D721Med (cell line): Measurements from ENCODE around the gene FLII.

Experiments
- DNase-seq: peaks from one replicate; pipeline ENCODE4 v3.0.0; 2011; ENCODE audit warnings: low spot score; ENCODE audit not compliant: insufficient read length
- FAIRE-seq: peaks from 2 replicates; lab custom pipeline; 2011; peaks lifted over from hg19 to GRCh38; lab: Jason Lieb, UNC
- TF ChIP-seq, protein P1 (sequence below): IDR thresholded peaks from 2 replicates; pipeline ENCODE4 v1.5.1; 2012; ENCODE audit warnings: mild to moderate bottlenecking, control low read depth; ENCODE audit not compliant: insufficient read depth; ENCODE audit errors: missing control alignments

Gene FLII

DNA sequence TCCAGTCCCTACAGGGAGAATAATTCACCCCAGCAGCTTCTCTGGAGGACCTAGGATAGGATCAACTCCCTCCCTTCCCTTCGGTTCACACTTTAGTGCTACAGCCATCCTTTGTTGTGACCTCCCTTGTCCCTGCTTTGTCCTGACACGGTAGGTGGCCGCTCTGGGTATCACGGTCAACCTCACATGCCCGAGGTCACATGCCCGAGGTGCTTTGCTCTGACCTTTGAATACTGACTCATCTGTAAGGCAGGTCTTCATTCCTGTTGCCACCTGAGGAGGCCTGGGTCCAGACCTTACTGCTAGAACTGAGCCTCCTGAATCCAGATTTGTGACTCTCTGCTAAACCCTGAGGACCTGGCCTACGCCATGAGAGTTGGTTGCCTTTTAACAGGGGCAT, 55.2 kb downstream of the FLII start:
- DNase-seq (no peak), FAIRE-seq (no peak)
- TF ChIP-seq, protein P1, sequence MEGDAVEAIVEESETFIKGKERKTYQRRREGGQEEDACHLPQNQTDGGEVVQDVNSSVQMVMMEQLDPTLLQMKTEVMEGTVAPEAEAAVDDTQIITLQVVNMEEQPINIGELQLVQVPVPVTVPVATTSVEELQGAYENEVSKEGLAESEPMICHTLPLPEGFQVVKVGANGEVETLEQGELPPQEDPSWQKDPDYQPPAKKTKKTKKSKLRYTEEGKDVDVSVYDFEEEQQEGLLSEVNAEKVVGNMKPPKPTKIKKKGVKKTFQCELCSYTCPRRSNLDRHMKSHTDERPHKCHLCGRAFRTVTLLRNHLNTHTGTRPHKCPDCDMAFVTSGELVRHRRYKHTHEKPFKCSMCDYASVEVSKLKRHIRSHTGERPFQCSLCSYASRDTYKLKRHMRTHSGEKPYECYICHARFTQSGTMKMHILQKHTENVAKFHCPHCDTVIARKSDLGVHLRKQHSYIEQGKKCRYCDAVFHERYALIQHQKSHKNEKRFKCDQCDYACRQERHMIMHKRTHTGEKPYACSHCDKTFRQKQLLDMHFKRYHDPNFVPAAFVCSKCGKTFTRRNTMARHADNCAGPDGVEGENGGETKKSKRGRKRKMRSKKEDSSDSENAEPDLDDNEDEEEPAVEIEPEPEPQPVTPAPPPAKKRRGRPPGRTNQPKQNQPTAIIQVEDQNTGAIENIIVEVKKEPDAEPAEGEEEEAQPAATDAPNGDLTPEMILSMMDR: no peak

DNA sequence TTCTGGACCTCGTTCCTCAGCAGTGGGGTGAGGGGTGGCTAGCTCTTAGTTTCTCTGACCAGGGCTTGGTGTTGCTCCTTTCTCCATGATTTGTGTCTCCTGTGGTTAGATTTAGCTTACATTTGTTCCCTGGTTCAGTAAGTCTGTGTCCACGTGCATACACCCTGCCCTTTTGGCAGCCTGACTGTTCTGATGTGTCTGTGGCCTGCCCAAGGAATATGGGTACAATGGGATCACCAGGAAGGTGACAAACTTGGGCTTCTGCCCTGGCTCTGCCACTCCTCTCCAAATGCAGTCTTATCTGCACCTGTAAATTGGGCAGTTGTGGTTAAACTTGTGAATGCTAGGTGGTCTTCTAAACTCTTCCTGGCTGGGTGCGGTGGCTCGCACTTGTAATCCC, 57.4 kb downstream of the FLII start:
- DNase-seq: no peak
- TF ChIP-seq, protein P1: no peak
- FAIRE-seq: no peak

DNA sequence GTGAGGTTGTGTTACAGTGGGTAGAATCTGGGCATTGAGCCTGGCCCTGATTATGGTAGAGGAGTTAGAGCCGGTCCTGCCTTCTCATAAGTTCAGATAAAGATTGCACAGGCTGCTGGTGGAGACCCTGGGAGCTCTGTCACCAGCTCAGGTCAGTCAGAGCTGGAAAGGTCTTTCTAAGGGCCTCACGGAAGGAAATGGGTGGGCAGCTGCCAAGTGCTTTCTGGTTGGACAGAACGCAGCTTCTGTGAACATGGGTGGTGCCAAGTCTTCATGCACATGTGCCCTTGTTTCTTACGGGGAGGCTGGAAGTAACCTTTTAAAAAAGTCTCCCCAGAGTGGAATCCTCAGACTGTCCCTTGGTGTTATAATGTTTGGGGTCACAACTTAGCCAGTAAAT, 60.0 kb downstream of the FLII start:
- DNase-seq: no peak
- TF ChIP-seq, protein P1: no peak
- no peak for FAIRE-seq

DNA sequence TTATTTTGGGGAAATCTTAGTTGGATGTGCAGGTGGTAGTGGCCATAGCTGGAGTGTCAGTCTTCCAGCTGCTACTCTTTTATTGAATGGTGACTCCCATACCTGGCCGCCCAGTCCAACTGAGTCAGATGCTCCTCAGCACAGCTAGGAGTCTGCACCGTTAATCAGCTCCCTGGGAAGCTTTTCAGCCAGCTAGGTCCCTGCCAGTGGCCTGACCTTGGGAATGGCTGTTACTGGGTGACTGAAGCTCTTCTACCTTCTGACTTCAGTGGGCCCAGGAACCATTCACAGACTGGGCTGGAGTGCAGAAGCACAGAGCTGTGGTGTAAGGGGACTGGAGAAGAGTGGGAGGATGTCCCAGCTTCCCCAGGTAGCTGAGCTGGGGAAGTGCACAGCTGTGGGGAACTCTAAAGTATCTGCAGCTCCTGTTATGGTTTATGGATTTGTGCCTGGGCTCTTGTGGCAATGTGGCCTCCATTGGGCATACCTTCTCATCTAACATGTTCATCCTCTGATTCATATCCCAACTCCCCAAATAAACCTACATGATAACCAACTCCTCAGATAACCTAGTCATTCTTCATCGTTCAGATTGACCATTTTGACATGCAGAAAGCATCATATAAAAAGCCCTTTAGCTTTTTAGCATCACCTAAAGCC, 60.9 kb downstream of the FLII start:
- FAIRE-seq (no peak), DNase-seq (no peak)
- TF ChIP-seq, protein P1: no peak

DNA sequence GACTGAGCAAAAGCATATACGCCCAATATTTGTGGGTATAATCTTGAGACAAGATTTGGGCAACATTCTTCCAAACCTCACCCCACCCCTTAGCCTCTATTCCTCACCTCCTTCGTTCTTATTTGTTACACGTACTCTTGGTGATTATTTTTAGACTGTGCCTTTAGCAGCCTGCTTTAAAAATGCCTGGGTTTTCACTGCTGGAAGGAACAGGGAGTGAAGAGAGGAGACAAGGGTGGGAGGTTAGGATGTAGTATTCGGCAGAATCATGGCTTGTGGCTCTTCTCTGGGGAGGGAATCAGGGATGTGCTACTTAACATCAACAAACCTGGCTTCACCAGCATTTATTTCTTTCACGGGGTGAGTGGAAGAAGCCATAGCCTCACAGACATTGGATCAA, 63.3 kb downstream of the FLII start:
- TF ChIP-seq, protein P1: no peak
- DNase-seq: no peak
- FAIRE-seq: no peak
